NB4 (cell line): ENCODE data around the gene B4GALT3.

Experiments
- MYC ChIP-seq: IDR thresholded peaks from 2 replicates; pipeline ENCODE4 v1.6.1; 2011; ENCODE audit warnings: low read depth, low read length
- POLR2A ChIP-seq: IDR thresholded peaks from 2 replicates; pipeline ENCODE4 v1.6.1; 2011; ENCODE audit warnings: mild to moderate bottlenecking; ENCODE audit not compliant: insufficient read length; ENCODE audit errors: extremely low read depth
- TF ChIP-seq, protein P1 (sequence below): IDR thresholded peaks from one replicate; pipeline ENCODE4 v1.5.1; 2012; ENCODE audit warnings: low read depth, low read length
- TF ChIP-seq, protein P2 (sequence below): IDR thresholded peaks from 2 replicates; pipeline ENCODE4 v1.6.1; 2011; ENCODE audit warnings: low read depth, low read length

GRCh38 chr1:161133220-161133740 lies 44.0 kb downstream of the B4GALT3 start:
- TF ChIP-seq POLR2A = no peak
- TF ChIP-seq, protein P1, sequence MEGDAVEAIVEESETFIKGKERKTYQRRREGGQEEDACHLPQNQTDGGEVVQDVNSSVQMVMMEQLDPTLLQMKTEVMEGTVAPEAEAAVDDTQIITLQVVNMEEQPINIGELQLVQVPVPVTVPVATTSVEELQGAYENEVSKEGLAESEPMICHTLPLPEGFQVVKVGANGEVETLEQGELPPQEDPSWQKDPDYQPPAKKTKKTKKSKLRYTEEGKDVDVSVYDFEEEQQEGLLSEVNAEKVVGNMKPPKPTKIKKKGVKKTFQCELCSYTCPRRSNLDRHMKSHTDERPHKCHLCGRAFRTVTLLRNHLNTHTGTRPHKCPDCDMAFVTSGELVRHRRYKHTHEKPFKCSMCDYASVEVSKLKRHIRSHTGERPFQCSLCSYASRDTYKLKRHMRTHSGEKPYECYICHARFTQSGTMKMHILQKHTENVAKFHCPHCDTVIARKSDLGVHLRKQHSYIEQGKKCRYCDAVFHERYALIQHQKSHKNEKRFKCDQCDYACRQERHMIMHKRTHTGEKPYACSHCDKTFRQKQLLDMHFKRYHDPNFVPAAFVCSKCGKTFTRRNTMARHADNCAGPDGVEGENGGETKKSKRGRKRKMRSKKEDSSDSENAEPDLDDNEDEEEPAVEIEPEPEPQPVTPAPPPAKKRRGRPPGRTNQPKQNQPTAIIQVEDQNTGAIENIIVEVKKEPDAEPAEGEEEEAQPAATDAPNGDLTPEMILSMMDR = no peak
- TF ChIP-seq, protein P2, sequence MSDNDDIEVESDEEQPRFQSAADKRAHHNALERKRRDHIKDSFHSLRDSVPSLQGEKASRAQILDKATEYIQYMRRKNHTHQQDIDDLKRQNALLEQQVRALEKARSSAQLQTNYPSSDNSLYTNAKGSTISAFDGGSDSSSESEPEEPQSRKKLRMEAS = no peak
- TF ChIP-seq MYC = no peak
